Fibroblast of villous mesenchyme (primary cell): ENCODE data around the gene LTA. TPM values are rescaled to one million over a fixed set of nuclear protein-coding genes. Genes with fewer than 3 reads are reported as not detected.

Source experiments
- DNase-seq: peaks from one replicate; pipeline ENCODE4 v3.0.0-alpha.2; 2010; ENCODE audit warnings: low read depth
- H3K4me3 ChIP-seq: 2 replicates; pipeline ENCODE4 v1.5.1; 2011; ENCODE audit warnings: low read depth, mild to moderate bottlenecking, low read length
- total RNA-seq: library from RNA; depleted of rRNA; stranded (reverse); fragments of >200 nt; gene quantifications from 2 replicates; pipeline ENCODE4 v1.2.3, GENCODE V29; 2012
- TF ChIP-seq, protein P1 (sequence below): IDR thresholded peaks from 2 replicates; pipeline ENCODE4 v1.5.1; 2012; ENCODE audit warnings: low read depth, mild to moderate bottlenecking, low read length; ENCODE audit not compliant: insufficient read depth

Gene LTA
- total RNA-seq, 1 donor = not detected

DNA sequence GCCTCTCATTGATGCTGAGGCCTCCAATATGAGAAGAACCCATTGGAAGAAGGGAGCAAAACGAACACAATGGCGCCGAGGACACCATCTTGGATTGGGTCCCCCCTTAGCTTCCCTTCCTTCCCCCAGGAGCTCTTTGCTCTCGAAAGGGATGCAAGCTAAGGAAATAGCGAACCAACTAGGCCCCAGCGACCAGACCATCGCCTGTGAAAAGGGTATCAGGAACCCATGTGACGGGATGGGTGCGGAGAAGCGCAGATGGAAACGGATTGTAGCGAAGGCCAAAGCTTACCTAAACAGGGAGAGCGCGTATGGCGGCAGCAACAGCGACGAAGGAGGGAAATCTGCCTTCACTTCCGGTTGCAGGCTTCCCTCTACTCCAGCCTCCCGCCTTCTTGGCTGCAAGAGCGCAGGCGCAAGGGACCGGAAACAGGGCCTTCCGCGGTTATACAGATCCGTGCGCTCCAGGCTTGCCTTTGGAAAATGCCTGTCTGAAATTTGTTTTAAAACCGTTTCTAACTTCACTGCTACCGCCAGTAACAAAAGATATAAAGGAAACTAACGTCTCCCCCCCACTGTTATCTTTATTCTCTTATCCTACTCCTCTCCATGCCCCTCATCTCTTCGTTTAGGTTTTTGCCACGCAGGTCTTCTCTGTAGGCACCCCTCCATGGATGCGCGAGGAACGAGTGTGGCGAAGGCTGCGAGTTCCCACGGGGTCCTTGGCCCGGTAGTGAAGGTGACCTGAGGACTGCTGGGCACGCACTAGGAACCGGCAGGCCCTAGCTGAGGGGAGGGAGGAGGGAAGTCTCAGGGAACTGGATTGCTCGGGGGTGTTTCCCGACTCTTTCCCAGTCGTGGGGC is 30.2 kb upstream of the LTA start, which contains the start of gene DDX39B:
DDX39B (minus strand) TSS at position 346 of the 864 bp plus-strand sequence. CDS start 1,471 bp downstream, outside the sequence.
- peak; percentile 99 for DNase-seq
- peak within 1 kb of the TSS; percentile 73 for H3K4me3 ChIP-seq
- TF ChIP-seq, protein P1, sequence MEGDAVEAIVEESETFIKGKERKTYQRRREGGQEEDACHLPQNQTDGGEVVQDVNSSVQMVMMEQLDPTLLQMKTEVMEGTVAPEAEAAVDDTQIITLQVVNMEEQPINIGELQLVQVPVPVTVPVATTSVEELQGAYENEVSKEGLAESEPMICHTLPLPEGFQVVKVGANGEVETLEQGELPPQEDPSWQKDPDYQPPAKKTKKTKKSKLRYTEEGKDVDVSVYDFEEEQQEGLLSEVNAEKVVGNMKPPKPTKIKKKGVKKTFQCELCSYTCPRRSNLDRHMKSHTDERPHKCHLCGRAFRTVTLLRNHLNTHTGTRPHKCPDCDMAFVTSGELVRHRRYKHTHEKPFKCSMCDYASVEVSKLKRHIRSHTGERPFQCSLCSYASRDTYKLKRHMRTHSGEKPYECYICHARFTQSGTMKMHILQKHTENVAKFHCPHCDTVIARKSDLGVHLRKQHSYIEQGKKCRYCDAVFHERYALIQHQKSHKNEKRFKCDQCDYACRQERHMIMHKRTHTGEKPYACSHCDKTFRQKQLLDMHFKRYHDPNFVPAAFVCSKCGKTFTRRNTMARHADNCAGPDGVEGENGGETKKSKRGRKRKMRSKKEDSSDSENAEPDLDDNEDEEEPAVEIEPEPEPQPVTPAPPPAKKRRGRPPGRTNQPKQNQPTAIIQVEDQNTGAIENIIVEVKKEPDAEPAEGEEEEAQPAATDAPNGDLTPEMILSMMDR = no peak

DNA sequence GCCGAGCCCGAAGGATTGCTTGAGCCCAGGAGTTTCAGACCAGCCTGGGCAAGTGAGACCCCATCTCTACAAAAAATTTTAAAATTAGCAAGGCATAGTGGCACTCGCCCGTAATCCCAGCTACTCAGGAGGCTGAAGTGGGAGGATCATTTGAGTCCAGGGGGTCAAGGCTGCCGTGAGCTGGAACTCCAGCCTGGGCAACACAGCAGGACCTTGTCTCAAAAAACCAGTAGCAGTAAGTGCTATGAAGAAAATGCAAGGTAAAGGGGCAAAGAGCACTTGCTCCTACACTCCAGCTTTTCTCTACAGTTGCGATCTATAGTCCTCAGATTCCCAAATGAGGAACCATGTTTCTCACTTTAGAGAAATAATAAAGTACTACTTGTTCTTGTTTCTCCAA is 28.4 kb upstream of the LTA start:
- TF ChIP-seq, protein P1 = no peak
- H3K4me3 ChIP-seq = no peak overlapping the region
- DNase-seq = no peak

DNA sequence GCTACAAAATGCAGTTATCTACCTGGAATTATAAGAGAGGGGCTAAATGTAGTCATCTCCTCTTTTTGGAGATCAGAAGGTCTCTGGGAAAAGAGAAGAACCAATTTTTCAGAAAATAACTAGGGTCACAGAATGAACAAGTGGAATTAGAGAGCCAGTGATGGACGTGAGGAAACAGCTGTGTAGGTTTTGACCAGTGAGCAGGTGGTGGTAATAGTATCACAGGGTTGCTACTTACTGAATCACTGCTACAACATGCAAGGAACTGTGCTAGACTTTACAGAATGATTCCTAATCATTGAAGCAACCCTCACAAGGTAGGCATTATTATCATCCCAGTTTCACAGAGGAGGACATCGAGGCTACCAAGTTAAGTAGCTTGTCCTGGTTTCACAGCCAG is 27.4 kb upstream of the LTA start:
- TF ChIP-seq, protein P1 = no peak
- no peak overlapping the region for H3K4me3 ChIP-seq
- DNase-seq = no peak

DNA sequence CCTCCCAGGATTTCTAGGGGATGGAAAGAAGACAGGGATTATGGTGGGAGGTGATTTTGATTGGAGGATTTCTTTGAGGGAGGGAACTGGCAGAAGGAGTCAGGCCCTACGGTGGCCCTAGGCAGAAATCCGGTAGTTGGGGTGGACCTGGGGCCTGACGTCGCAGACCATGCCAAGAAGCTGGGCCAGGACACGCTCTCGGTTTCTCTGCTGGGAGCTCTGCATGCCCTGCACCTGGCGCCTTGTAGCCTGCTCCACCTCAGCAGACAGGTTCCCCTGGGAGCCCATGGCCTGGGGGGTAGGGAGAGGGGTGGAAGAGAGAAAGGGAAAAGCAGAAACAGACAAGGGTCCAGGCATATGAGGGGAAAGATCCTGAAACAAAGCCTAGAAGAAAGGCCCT is 26.8 kb upstream of the LTA start:
- TF ChIP-seq, protein P1 = no peak
- DNase-seq = no peak
- no peak overlapping the region for H3K4me3 ChIP-seq

DNA sequence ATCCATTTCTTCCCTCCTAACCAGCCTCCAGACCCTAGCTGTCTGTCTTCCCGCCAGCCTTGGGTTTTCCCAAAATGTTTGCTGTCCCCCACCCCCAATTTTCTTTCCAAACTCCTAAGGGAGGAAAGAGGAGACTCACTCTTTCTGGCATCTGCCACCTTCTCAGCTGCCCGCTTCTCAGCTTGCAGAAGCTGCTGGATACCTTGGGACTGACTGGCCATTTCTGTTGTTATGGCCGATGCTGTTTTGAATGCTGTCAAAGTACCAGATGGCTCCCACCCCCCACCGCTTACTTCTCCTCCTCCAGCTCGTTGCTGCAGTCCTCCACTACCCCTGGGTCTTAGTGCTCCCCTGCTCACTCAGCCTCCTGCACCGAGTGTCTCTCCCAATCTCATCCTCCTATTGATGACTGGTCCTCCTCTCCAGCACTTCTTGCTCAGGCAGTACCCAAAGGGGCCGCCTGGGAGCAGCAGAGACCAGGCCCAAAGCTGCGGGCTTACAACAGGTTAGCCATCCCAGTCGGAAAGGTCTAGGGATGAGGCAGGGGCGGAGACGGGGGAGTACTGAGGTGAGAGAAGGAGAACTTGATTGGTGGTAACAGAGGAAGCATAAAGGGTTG is 25.6 kb upstream of the LTA start, which contains the start of gene ATP6V1G2:
ATP6V1G2 (minus strand) TSS at position 270 of the 619 bp plus-strand sequence; CDS start at position 221, 49 bp downstream.
- DNase-seq = peak; percentile 93
- peak within 1 kb of the TSS; percentile 64 for H3K4me3 ChIP-seq
- TF ChIP-seq, protein P1 = peak; percentile 100

DNA sequence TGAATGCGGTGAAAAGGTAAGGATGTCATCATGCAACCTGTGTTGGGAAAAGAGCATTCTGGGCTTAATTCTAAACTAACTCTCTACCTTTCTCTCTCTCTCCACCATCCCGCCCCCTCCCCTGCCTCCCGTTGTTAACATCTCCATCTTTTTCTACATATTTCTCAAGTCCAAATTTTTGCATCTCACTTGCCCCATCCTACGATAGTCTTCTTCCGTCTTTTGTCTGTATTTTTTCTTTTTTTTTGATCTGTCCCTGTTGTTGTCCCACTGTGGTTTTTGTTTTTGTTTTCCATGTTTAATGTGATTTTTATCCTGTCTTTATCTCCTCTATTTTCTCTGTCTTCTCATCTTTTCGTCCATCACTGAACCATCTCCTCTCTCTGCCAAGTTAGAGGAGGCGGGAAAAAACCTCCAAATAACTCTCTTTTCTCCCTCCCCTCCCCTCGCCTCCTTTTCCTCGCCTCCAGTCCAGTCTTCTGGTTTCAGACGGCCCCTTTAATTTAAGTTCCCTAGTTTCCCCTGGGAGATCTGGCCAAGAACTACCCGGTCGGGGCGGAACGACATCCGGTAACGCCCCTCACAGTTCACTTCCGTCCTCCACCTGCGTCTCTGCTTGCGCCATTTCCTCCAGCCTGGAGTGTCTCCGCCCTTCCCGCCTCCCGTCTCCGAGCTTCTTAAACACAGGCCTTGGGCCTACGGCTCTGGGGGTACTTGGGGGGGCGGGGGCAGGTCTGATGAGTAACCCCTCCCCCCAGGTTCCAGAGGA is 24.9 kb upstream of the LTA start, which contains the start of gene NFKBIL1:
NFKBIL1 (plus strand) TSS at position 651 of the 769 bp plus-strand sequence; CDS start at position 738, 87 bp downstream.
- peak; percentile 98 for DNase-seq
- TF ChIP-seq, protein P1 = no peak
- peak within 1 kb of the TSS; percentile 64 for H3K4me3 ChIP-seq
